ENCODE measurements around the gene ROR1.

The ROR1 gene

DNA sequence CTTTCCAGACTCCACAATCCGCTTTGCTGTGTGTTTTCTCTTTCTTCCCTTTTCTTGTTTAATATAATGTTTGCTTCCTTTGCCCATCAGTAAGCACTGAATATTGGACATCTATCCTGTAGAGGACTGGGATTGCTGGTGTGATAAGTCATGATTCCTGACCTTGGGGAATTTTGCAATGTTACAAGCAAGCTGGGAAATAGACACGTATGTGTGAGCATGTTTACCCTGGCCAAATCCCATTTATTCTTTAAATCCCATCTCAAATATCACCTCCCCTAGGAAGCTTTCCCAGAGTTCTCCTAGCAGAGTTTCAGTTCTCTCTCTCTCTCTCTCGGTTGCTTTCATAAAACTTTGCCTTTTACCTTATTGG, 155.3 kb downstream of the ROR1 start:
- Histone ChIP-seq H3K9me3 (no peaks in the 10 kb centered on the region), H3K4me3 (ENCODE audit: low read depth in 1 of 2, low read length in 1 of 2) (no peak overlapping the region), H3K36me3 (no peaks in the 10 kb centered on the region), H3K4me1 (ENCODE audit: control insufficient read depth in 1 of 2, insufficient read depth in 1 of 2, low read depth in 1 of 2, low read length in 1 of 2) (no peaks in the 10 kb centered on the region), H3K27ac (no peak overlapping the region), H3K27me3 (no peaks in the 10 kb centered on the region)
- TF ChIP-seq, protein P1, sequence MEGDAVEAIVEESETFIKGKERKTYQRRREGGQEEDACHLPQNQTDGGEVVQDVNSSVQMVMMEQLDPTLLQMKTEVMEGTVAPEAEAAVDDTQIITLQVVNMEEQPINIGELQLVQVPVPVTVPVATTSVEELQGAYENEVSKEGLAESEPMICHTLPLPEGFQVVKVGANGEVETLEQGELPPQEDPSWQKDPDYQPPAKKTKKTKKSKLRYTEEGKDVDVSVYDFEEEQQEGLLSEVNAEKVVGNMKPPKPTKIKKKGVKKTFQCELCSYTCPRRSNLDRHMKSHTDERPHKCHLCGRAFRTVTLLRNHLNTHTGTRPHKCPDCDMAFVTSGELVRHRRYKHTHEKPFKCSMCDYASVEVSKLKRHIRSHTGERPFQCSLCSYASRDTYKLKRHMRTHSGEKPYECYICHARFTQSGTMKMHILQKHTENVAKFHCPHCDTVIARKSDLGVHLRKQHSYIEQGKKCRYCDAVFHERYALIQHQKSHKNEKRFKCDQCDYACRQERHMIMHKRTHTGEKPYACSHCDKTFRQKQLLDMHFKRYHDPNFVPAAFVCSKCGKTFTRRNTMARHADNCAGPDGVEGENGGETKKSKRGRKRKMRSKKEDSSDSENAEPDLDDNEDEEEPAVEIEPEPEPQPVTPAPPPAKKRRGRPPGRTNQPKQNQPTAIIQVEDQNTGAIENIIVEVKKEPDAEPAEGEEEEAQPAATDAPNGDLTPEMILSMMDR (IDR thresholded peaks at IDR 0.05) = no peak

DNA sequence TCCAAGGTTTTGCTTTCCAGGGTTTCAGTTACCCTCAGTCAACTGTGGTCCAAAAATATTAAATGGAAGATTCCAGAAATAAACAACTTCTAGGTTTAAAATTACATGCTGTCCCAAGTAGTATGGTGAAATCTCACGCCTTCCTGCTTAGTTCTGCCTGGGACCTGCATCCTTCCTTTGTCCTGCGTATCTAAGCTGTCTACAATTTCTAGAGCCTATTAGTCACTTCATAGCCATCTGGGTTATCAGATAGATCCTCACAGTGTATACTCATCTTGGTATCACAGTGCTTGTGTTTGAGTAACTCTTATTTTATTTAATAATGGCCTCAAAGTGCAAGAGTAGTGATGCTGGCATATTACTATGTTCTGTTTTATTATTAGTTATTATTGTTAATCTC, 157.7 kb downstream of the ROR1 start:
- Histone ChIP-seq H3K4me1 (ENCODE audit: control insufficient read depth in 1 of 2, insufficient read depth in 1 of 2, low read depth in 1 of 2, low read length in 1 of 2) (no peaks in the 10 kb centered on the region), H3K4me3 (ENCODE audit: low read depth in 1 of 2, low read length in 1 of 2) (no peak overlapping the region), H3K27me3 (no peaks in the 10 kb centered on the region), H3K9me3 (no peaks in the 10 kb centered on the region), H3K36me3 (no peaks in the 10 kb centered on the region), H3K27ac (no peak overlapping the region)
- TF ChIP-seq, protein P1 (IDR thresholded peaks at IDR 0.05) = no peak

GRCh38 chr1:63934697-63935096, 160.9 kb downstream of the ROR1 start:
- no peaks in the 10 kb centered on the region for H3K9me3 ChIP-seq
- no peaks in the 10 kb centered on the region for H3K36me3 ChIP-seq
- H3K4me3 ChIP-seq (ENCODE audit: low read depth in 1 of 2, low read length in 1 of 2) = no peak overlapping the region
- H3K27ac ChIP-seq = no peak overlapping the region
- H3K4me1 ChIP-seq (ENCODE audit: control insufficient read depth in 1 of 2, insufficient read depth in 1 of 2, low read depth in 1 of 2, low read length in 1 of 2) = no peaks in the 10 kb centered on the region
- TF ChIP-seq, protein P1 (IDR thresholded peaks at IDR 0.05) = no peak
- H3K27me3 ChIP-seq = no peaks in the 10 kb centered on the region

GRCh38 chr1:63935143-63935542, 161.3 kb downstream of the ROR1 start:
- no peaks in the 10 kb centered on the region for H3K27me3 ChIP-seq
- TF ChIP-seq, protein P1 (IDR thresholded peaks at IDR 0.05) = no peak
- no peaks in the 10 kb centered on the region for H3K4me1 ChIP-seq (ENCODE audit: control insufficient read depth in 1 of 2, insufficient read depth in 1 of 2, low read depth in 1 of 2, low read length in 1 of 2)
- H3K27ac ChIP-seq = no peak overlapping the region
- H3K4me3 ChIP-seq (ENCODE audit: low read depth in 1 of 2, low read length in 1 of 2) = no peak overlapping the region
- H3K36me3 ChIP-seq = no peaks in the 10 kb centered on the region
- H3K9me3 ChIP-seq = no peaks in the 10 kb centered on the region

DNA sequence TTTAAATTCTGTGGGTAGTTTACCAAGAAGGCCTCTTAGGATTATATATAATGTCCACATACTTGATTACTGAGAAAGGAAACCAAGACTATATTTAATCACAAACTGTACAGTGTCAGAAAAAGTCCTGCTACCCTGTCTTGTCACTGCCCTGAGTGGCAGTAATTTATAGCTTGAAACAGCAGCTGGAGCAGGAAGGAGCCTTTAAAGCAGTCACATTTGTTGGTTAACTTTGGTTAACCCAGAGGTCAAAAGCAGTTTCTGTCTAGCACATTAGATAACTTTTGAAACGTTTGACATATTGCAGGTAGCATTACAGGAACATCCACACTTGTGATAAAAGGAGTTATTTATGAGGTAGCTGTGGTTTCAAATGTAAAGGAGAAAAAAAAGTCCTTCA, 161.7 kb downstream of the ROR1 start:
- TF ChIP-seq, protein P1 (IDR thresholded peaks at IDR 0.05) = no peak
- Histone ChIP-seq H3K9me3 (no peaks in the 10 kb centered on the region), H3K27ac (no peak overlapping the region)

DNA sequence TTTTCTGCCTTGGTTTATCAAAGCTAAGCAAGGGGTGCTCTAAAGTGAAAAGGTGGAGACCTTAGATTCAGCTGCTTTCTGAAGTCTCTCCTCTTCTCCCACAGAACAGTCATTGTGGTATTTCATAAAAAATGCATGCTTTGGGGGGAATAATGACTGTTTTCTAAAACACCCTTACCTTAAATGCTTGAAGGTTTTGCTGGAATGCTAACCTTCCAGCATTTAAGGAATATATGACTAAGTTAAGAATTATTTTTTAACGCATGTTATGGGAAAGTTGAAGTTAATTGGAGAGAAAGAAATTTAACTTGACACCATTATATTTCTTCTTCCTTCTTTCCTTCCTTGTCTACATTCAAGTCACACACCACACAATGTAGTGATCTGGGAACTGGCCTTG, 162.5 kb downstream of the ROR1 start:
- H3K4me1 ChIP-seq (ENCODE audit: control insufficient read depth in 1 of 2, insufficient read depth in 1 of 2, low read depth in 1 of 2, low read length in 1 of 2) = no peaks in the 10 kb centered on the region
- no peak overlapping the region for H3K4me3 ChIP-seq (ENCODE audit: low read depth in 1 of 2, low read length in 1 of 2)
- TF ChIP-seq, protein P1 (IDR thresholded peaks at IDR 0.05) = no peak
- H3K27ac ChIP-seq = no peak overlapping the region
- no peaks in the 10 kb centered on the region for H3K9me3 ChIP-seq
- no peaks in the 10 kb centered on the region for H3K36me3 ChIP-seq
- no peaks in the 10 kb centered on the region for H3K27me3 ChIP-seq

More for the DNA sequence above, 161.7 kb downstream of the ROR1 start:
- Histone ChIP-seq H3K4me1 (ENCODE audit: control insufficient read depth in 1 of 2, insufficient read depth in 1 of 2, low read depth in 1 of 2, low read length in 1 of 2) (no peaks in the 10 kb centered on the region), H3K4me3 (ENCODE audit: low read depth in 1 of 2, low read length in 1 of 2) (no peak overlapping the region), H3K27me3 (no peaks in the 10 kb centered on the region), H3K36me3 (no peaks in the 10 kb centered on the region)

Measured in neutrophil (primary cell).